H7 (cell line): ENCODE results near the gene URB1. TPM values are rescaled to one million over a fixed set of nuclear protein-coding genes. Genes with fewer than 3 reads are reported as not detected.
A peak's percentile ranks its signal among the peaks of the same experiment; 100 is the strongest.
"Not testable (repeated sequence)": the region's sequence is repeated elsewhere in the genome, so short reads cannot be mapped to it uniquely, and the experiment has no call there.

Experiments used
- DNase-seq: peaks from one replicate; pipeline ENCODE4 v3.0.0; 2012
- H3K27me3 ChIP-seq: 2 replicates; pipeline ENCODE4 v1.6.0; 2011; ENCODE audit warnings: mild to moderate bottlenecking, low read length; ENCODE audit not compliant: control insufficient read depth, insufficient read depth
- H3K36me3 ChIP-seq: replicated peaks from 2 replicates; pipeline ENCODE4 v1.5.1; 2011; ENCODE audit warnings: low read length; ENCODE audit not compliant: control insufficient read depth, insufficient read depth
- H3K4me3 ChIP-seq: 2 replicates; pipeline ENCODE4 v1.5.1; 2011; ENCODE audit warnings: low read depth, mild to moderate bottlenecking, control low read depth, low read length, moderate library complexity; ENCODE audit not compliant: insufficient read depth
- total RNA-seq: library from RNA; depleted of rRNA; stranded (reverse); fragments of >200 nt; shearing (Covaris generic); gene quantifications from 2 replicates; pipeline ENCODE4 v1.2.3, GENCODE V29; 2014; rRNA removed

Gene URB1
- total RNA-seq = 23.3 and 24.2 TPM in 2 replicates

DNA sequence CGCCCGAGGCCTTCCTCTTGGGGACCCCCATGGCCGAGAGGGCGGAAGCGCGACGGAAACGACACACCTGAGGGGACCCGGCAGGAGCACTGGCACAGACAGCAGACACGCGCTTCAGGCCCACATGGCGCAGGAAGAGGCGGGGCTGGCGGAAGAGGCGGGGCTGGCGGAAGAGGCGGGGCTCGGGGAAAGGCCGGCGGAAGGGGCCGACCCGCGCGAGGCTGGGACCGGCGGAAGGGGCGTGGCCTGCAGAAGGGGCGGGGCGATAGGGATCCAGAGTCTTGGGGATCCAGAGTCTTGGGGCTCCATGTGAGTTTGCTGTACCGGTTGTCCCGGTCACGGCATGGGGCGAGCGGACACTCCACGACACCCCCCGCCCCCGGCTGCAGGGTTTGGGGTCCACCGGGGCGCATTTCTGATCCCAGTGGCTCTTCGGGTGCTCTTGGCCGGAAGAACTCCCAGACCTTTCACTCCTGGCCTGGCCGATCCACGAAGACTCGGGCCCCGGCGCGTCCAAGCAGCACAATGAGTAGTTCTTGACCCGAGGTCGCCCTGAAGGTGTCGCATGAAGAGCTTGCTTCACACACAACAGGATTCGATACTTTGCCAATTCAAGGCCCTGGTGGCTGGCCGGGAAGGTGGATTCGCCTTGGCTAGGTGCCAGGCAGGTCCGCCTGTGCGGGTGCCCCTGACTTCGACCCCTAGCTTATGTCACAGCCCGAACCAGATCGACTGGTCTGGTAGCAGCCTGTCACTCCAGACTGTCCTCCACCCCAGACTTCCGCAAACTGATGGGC, at the start of gene URB1:
URB1 (minus strand) TSS at position 133 of the 797 bp plus-strand sequence; CDS start at position 31, 102 bp downstream.
- H3K4me3 ChIP-seq = peak within 1 kb of the TSS; percentile 95
- H3K27me3 ChIP-seq = no peaks in the 10 kb centered on the region; the same call in 1 of the 2 replicates
- peaks cover 3% of the 10 kb centered on the region; the same call in 1 of the 2 replicates for H3K36me3 ChIP-seq
- DNase-seq = peak; percentile 95

GRCh38 chr21:32437729-32438128, 44.9 kb upstream of the URB1 start:
- no peak overlapping the region for H3K4me3 ChIP-seq
- no peaks in the 10 kb centered on the region for H3K27me3 ChIP-seq
- no peak for DNase-seq
- no peaks in the 10 kb centered on the region for H3K36me3 ChIP-seq

DNA sequence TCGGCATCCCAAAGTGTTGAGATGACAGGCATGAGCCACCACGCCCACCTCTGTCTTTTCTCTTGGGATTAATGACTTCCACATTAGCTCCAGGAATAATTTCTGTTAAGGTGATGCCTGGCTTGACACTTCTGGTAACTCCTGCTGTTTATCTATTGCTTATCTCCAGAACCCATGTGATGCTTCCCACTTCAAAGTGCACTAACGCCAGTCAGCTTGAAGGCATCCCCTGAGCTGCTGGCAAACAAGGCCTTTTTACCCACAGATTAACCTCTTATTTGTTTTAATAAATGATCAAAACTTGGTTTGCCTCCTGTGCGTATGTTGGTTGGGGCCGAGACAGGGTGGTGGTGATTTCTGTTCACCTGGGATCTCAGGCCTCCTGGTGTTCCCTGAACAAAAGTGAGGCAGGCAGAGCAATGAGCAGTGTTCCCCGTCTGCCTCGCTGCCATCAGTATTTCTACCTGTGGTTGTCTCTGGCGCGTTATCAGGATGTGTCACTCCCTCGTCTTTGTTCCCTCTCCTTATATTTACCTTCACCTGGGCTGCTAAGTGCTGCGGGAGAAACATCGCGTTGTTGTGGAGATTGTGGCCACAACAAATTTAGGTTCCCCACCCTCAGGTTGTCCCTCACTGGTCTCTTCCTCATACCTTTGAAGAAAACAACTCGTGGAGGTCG, 40.3 kb upstream of the URB1 start:
- H3K27me3 ChIP-seq, H3K36me3 ChIP-seq, H3K4me3 ChIP-seq, DNase-seq: not testable (repeated sequence)

DNA sequence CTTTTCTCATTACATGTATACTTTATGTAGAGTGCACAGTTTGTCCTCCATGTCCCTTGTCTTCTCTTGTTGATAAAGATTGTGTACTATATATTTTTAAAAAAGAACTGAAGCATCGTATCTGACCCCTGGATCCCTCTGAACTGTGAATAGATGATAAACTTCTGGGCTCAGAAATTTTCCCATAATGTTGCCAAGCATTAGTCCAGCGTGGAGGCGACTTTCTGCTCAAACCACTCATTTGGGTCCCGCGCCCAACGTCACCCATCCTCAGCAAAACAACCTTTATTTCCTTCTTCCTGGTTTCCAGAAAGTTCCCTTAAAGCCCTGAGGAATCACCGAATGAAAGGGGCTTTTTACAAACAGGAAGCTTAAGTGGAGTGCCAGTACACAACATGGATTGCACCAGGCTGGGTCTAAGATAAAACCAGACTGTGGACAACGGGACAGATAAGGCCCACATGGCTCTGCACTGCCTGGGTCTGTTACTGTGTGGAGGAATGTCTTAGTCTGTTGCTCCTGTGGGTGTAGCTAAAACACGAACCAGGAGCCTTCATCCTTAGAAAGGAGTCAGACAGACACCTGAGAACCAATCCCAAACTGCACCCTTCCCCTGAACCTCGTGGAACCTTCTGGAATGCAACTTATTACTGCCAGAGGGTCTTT, 35.3 kb upstream of the URB1 start:
- no peaks in the 10 kb centered on the region for H3K36me3 ChIP-seq
- no peak for DNase-seq
- H3K4me3 ChIP-seq = no peak overlapping the region
- H3K27me3 ChIP-seq = no peaks in the 10 kb centered on the region

- Histone ChIP-seq H3K36me3 (no peaks in the 10 kb centered on the region), H3K27me3 (no peaks in the 10 kb centered on the region), H3K4me3 (no peak overlapping the region)
- DNase-seq = no peak
These were observed 33.8 kb upstream of the URB1 start for GRCh38 chr21:32426592-32427051.

DNA sequence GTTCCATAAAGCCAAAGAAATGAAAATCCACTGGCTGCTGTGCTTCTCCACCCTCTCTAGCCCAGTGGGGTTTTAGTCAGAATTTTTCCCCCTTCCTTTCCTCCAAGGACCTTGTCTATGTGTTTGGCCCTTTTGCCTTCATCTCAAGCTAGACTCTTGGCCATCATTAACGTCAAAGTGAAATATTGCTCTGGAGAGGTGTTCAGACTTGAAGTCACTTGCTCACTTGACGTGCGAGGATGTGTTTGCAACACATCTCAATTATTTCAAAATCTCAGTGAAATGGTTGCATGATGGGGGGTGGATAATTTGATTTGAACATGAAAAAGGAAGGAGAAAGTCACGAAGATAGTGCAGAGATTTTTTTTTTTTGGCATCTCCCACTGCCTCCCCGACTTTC, 33.3 kb upstream of the URB1 start:
- H3K36me3 ChIP-seq = no peaks in the 10 kb centered on the region
- no peak for DNase-seq
- no peak overlapping the region for H3K4me3 ChIP-seq
- H3K27me3 ChIP-seq = no peaks in the 10 kb centered on the region

GRCh38 chr21:32425628-32426027, 32.8 kb upstream of the URB1 start:
- no peak for DNase-seq
- Histone ChIP-seq H3K4me3 (no peak overlapping the region), H3K36me3 (no peaks in the 10 kb centered on the region)

DNA sequence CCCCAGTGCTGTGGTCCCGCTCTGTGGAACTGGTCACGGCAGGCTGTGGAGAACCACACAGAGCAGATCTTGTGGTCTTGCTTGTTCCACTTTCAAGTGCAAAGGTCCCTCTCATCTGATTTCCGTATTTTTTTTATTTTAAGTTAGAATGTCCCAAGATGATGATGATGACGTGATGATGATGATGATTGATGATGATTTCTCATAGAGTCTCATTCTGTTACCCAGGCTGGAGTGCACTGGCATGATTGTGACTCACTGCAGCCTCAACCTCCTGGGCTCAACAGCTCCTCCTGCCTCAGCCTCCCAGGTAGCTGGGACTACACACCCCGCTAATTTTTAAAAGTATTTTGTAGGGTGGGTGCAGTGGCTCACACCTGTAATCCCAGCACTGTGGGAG, 31.9 kb upstream of the URB1 start:
- Histone ChIP-seq H3K36me3 (no peaks in the 10 kb centered on the region), H3K27me3 (no peaks in the 10 kb centered on the region), H3K4me3 (no peak overlapping the region)
- no peak for DNase-seq

More at GRCh38 chr21:32425628-32426027, 32.8 kb upstream of the URB1 start:
- no peaks in the 10 kb centered on the region for H3K27me3 ChIP-seq

GRCh38 chr21:32424191-32424535, 31.4 kb upstream of the URB1 start:
- no peak for DNase-seq
- H3K4me3 ChIP-seq = no peak overlapping the region
- no peaks in the 10 kb centered on the region for H3K27me3 ChIP-seq
- H3K36me3 ChIP-seq = no peaks in the 10 kb centered on the region

DNA sequence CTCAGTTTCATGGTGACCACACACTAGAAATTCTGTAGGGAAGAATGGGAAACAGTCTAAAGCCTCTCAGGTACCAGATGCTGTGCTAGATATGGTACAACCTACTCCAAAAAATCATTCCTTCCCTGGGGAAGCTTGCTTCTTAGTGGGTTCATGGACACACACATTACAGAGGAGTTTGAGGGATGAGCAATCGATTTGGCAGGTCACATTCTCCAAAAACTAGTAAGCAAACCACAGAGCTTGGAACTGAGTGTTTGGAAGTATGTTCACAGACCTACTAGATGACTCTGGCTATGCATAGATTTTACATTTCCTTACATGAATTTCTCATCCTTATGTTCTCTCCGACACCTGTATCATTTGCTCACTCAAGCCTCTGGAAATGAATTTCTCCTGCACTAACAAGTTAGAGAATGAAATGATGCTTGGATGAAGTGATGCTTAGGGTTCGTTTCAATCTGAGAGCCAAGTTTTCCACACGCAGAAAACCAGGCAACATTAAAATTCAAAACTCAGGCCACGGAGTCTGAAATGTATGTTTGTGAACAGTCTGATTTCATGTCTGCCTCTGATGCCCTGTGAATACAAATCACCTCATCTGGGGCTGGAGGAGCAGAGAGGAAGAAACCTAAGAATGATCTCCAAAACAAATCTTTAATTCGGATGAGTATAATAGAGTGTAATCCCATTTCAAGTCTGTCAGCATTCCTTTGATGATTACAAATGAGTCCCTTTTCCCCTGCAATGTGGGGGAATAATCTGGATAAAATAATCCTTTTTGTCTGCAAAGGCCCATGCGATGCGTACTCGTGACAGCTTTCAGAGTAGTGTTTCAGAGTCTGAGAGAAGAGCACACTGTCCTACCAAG, 30.7 kb upstream of the URB1 start:
- no peak for DNase-seq
- Histone ChIP-seq H3K36me3 (no peaks in the 10 kb centered on the region), H3K4me3 (no peak overlapping the region), H3K27me3 (no peaks in the 10 kb centered on the region)

DNA sequence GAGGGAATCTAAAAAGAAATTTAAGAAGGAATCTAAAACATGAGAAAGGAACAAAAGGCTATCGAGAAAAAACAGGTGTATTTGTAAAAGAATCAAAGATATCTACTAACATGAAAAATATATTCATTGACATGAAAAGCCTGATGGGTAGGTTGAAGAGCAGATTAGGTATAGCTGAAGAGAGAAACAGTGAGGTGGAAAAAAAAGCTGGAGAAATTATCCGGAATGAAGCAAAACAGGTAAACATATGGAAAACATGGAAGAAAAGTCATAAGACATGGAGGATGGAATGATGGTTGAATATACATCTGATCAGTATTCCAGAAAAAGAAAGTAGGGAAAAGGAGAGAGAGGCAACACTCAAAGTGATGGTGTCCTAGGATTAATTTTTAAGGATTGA, 29.3 kb upstream of the URB1 start:
- Histone ChIP-seq H3K4me3 (no peak overlapping the region), H3K36me3 (no peaks in the 10 kb centered on the region), H3K27me3 (no peaks in the 10 kb centered on the region)
- DNase-seq = no peak

DNA sequence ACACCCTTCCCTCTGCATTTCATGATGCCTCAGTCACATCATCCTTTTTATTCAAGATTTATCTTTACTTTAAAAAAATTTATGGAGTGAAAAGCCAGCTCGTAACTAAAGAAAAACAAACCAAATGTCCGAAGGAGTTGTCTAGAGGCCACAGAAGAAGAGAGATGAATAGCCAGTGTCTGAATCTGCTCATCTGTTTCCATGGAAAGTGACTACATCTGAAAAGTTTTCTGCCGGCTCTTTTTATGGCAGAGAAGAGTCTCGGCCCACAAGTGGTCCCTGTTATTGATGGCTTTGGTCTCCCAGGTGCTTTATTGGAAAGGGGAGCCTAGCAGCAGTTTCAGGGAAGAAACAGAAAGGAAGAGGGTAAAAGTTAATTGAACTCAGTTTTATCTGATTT, 25.3 kb upstream of the URB1 start:
- Histone ChIP-seq H3K36me3 (no peaks in the 10 kb centered on the region), H3K4me3 (no peak overlapping the region), H3K27me3 (peaks cover 16% of the 10 kb centered on the region)
- no peak for DNase-seq

GRCh38 chr21:32415451-32416398, 22.9 kb upstream of the URB1 start:
- no peaks in the 10 kb centered on the region for H3K36me3 ChIP-seq
- no peak overlapping the region for H3K4me3 ChIP-seq
- H3K27me3 ChIP-seq = peaks cover 40% of the 10 kb centered on the region
- no peak for DNase-seq
